Effector CD8-positive, alpha-beta T cell (primary cell): Measurements from ENCODE around the gene FRMD1.

ENCODE experiments used
- DNase-seq: peaks from one replicate; lab custom pipeline; 2025; lab: John Stamatoyannopoulos, UW

The FRMD1 gene

DNA sequence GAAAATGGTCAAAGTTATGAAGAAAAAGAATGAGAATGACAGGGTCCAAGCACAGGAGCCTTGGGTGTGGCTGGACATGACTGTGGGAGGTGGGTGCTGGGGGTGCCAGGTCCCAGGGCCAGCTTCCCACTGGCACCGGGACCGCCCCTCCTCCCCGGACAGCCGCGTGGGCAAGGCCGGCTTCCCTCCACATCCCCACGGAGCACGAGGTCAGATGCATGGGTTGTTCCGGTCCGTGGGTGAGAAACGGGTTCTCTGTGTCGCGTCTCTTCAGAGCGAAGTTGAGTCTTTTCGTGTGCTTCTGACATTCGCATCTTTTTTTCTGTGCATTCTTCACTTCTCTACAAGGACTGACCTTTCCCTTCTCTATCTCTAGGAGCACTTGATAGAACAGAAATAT lies 51.5 kb downstream of the FRMD1 start:
- no peak for DNase-seq

GRCh38 chr6:168026925-168027324 lies 52.1 kb downstream of the FRMD1 start:
- DNase-seq: no peak

DNA sequence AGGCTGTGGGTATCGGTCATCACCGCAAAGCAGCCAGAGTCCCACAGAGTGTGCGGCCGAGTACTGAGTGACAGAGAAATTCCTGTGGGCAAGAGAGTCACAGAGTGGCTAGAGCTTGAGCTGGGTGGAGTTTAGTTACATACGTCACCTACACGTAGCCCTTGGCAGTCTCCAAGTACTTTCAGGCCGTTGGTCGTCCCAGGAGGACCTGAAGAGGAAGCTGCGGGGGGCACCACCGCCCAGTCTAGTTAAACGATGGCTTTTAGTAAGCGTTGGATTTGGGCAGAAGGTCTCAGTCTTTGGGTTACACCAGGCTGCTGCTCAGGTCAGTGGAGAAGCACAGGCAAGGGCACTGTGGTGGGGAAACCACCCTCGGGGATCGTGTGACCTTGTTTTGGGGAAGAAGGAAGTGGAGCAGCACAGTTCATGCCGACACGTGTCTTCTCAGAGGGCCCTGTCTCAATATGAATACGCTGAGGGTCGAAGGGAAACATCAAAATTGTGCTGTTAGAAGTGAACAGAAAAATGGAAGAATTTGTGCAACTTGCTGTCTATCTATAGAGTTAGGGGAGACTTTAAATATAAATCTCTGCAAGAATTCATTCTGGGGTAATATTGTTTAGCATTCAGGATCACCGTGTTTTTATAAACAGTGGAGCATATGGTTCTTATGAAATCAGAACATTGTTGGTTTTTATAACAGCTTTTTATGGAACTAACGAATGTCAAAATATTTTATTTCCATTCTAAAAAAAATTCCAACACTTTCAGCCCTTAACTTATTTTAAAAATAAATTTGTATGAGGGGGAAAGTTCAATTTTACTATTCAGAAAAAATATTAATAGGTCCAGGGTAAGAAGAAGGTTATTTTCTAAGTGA lies 52.9 kb downstream of the FRMD1 start:
- no peak for DNase-seq

DNA sequence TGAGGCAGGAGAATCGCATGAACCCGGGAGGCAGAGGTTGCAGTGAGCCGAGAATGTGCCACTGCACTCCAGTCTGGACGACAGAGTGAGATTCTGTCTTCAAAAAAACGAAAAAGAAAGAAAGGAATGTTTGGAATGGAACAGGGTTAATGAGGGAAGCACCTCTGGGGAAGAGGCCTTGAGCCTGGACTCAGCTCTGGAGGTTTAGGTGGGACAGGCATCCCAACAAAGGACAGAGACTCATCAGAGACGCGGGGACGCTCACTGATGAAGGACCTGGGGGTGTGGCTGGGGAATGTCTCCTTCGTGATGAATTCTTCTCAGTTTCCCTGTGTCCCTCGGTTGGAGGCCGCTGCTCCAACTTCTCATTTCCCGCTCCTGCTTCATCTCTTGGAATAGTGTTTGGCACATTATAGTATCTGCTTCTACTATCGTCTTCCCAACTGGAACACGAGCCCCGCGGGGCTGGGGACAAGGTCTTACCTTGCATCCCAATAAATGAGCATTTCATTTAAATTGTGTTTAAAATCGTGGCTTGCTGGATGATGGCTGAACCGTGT lies 54.0 kb downstream of the FRMD1 start:
- DNase-seq: no peak

DNA sequence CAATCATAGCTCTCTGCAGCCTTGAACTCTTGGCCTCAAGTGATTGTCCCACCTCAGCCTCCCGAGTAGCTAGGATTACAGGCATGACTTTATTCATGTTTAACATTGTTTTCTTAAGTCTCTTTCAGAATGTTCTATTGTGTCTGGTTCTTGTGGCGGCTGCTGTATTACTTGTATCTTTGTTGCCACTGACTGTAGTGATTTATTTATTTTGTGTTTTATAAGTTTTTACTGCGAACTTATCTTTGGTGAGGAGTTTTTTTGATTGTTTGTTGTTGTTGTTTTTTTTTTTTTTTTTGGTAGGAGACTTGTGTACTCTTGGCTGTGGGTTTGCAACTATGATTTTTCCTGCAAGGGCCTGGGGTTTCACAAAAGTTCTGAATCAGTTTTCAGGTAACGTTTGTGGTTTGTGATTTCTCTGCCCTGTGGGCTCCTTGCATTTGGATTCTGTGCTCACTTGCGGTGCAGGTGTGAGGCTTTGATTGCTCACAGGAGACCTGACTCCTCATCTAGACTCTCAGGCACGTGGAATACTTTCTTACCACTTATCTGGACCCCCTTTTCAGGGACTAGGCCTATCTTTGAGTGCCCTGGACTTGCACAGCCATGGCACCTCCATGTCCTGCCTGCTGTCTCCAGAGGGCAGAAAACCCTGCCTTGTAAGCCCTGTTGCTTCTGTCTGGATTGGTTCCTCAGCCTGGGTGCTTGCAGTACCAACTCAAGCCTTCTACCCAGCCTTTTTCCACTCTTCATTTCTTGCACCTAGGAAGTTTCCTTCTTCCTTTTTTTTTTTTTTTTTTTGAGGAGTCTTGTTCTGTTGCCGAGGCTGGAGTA lies 56.3 kb downstream of the FRMD1 start:
- DNase-seq: no peak

- DNase-seq: no peak
Observed at GRCh38 chr6:168021581-168021980, 57.4 kb downstream of the FRMD1 start.

GRCh38 chr6:168020242-168020641 lies 58.8 kb downstream of the FRMD1 start:
- no peak for DNase-seq

- DNase-seq: no peak
Observed at GRCh38 chr6:168018664-168019063, 60.3 kb downstream of the FRMD1 start.

DNA sequence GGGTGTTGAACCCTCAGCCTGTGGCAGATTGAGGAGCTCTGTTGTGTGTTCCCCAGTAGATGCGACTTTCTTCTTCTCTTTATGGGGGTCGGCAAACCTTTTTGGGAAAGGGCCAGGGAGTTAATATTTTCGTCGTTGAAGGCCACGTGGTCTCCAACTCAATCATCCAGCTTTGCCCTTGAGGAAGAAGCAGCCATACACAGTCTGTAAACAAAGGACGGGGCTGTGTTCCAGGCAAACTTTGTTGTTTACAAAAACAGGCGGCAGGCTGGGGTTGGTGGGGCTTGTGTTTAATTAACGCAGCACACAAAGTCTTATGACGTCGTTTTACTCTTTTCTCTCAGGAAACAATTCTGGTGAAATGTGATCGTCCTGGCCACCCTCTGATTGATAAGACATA lies 61.4 kb downstream of the FRMD1 start:
- no peak for DNase-seq

DNA sequence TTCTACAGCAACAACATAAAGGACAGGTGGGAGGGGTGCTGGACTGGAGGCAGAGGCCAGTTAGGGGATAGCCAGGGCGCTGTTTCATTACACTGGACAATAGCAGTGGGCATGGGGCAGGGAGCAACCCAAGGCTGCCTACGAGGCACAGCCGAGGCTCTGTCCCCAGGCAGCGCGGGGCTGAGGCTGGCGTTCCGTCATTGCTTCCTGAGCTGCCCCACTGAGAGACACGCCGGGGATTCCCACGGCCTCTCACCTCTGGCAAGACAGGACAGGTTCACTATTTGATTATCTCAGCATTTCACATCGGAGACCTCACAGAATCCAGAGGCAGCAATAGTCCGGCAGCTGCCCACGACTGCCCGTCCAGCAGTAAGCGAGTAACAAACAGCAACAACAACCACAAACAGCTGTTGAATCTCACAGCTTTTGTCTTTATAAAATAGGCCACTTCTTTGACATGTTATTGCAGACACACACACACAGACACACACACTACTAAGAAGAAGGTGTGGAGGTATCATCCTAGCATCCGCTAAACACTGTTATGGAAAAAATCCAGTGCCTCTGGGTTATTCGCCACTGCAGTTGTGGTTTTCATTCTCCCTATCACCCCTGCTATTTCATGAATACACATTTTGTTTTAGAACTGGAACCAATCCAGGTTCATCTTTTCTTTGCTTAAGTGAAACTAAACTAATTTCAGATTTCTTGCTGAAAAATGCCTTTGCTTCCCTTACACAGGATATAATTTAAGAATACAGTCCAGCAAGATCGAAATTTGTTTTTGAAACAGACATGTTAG lies 62.1 kb downstream of the FRMD1 start:
- no peak for DNase-seq

DNA sequence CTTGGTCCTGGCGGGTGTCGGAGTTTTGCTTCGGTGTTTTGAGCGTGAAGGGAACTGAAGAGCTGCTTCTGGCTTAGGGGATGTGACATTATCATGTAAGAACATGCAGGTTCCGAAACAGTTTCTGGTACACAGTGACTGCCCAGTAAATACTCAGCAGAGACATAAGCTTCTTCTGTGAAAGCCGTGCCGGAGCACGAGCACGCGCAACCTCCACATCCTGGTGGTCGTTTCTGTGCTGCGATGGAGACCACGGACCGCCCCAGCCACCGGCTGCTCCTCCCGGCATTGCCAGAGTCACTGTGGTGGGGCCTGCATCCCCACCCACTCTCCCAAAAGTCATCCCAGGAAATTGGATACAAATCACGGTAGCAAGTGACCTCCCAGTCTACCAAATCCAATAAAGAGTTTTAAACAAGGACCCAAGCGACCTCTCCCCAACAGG lies 62.8 kb downstream of the FRMD1 start:
- DNase-seq: no peak

GRCh38 chr6:168015482-168016175 lies 63.4 kb downstream of the FRMD1 start:
- DNase-seq: no peak

- DNase-seq: no peak
Observed at GRCh38 chr6:168015009-168015408, 64.0 kb downstream of the FRMD1 start.

DNA sequence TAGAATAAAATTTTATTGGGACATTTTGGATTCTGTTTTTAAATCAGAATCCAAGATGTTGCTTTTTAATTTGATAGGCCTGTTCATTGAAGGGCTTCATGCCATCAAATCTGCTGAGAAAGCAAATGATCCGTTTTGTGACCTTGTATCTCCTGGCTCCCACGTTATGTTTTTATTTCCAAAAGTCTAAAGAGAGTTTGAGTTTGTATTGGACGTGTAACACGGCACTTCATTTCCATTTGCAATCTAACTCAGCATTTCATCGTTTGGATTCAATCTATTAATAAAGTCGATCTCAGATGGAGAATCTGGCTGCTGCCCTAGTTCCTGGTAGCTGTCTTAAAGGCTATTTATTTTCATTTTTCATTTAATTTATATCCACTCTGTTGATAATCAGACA lies 64.6 kb downstream of the FRMD1 start:
- no peak for DNase-seq

- no peak for DNase-seq
Observed at GRCh38 chr6:168013250-168013915, 65.6 kb downstream of the FRMD1 start.

- DNase-seq: no peak
Observed at GRCh38 chr6:168012431-168013249, 66.4 kb downstream of the FRMD1 start.

- no peak for DNase-seq
Observed at GRCh38 chr6:168011291-168011690, 67.7 kb downstream of the FRMD1 start.

DNA sequence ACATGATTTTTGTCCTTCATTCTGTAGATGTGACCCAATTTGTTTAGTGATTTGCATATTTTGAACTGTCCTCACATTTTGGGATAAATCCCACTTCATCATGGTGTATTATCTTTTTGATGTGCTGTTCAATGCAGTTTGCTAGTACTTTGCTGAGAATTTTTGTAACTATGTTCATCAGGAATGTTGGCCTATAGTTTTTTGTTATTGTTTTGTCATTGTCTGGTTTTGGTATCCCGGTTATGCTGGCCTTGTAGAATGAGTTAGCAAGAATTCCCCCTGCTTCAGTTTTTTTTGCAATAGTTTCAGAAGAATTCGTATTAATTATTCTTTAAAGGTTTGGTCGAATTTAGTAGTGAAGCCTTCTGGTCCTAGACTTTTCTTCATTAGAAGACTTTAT lies 69.7 kb downstream of the FRMD1 start:
- no peak for DNase-seq

- no peak for DNase-seq
Observed at GRCh38 chr6:168007592-168008338, 71.2 kb downstream of the FRMD1 start.
